HG03025 (cell line): ENCODE results near the gene ZBTB46.

Experiments used
- ATAC-seq: cut with Tn5 transposase; IDR thresholded peaks from one replicate; pipeline ENCODE4 v1.9.1; 2021; ENCODE audit warnings: mild to moderate bottlenecking, moderate library complexity; ENCODE audit not compliant: unreplicated experiment, low FRiP score

The ZBTB46 gene

DNA sequence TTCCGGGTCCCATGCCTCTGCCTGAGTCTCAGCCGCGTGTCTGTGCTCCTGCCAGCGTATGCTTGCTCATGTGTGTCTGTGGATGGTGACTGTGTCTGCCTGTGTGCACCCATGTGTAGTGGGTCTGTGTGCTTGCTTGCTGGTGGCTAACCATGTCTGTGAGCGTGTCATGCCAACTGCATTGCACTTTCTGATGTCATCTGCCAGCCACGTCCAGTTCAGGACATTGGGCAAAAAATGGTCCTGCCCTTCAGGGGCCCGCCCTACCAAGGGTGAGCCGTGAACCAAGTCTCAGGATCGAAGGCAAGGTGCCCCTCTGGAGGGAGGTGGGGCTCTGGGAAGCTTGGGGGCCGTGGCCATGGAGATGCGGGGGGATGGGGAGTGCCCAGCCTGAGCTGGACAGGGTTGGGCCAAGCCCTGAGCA, 9.4 kb upstream of the ZBTB46 start:
- ATAC-seq: no peak

DNA sequence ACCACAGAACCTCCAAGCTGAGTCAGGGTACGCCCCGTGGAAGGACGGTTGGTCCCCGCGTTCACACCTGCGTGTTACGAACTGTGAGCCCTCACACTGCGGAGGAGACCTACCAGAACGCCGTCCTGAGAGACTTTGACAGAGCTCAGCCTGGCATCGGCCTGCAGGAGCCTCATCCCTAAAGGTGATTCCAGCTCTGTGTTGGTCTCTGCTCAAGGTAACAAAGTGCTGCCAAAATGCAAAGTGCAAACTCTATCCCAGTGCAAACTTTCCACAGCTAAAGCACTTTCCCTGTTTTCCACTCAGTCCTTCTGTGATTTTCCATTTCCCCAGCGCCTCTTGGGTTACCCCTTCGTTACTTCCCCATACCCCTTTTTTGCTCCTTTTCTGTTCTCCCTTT, 8.6 kb upstream of the ZBTB46 start:
- ATAC-seq: no peak

DNA sequence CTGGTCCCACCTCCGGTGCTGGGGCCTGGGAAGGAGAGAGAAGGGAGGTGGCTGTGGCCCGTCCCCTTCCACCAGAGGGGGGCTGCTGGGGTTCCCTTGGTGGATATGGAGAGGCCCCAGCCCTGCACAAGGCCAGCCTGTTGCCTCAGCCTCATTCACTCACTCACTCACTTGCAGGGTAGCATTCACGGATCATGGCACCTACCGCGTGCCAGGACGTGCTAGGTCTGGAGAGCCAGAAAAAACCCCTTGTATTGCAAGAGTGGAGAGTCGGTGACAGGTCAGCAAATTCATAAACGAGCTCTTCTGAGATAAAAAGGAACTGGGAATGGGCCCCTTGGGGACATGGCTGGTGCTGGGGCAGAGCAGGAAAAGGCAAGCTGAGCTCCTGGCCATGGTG, 6.4 kb upstream of the ZBTB46 start:
- no peak for ATAC-seq

DNA sequence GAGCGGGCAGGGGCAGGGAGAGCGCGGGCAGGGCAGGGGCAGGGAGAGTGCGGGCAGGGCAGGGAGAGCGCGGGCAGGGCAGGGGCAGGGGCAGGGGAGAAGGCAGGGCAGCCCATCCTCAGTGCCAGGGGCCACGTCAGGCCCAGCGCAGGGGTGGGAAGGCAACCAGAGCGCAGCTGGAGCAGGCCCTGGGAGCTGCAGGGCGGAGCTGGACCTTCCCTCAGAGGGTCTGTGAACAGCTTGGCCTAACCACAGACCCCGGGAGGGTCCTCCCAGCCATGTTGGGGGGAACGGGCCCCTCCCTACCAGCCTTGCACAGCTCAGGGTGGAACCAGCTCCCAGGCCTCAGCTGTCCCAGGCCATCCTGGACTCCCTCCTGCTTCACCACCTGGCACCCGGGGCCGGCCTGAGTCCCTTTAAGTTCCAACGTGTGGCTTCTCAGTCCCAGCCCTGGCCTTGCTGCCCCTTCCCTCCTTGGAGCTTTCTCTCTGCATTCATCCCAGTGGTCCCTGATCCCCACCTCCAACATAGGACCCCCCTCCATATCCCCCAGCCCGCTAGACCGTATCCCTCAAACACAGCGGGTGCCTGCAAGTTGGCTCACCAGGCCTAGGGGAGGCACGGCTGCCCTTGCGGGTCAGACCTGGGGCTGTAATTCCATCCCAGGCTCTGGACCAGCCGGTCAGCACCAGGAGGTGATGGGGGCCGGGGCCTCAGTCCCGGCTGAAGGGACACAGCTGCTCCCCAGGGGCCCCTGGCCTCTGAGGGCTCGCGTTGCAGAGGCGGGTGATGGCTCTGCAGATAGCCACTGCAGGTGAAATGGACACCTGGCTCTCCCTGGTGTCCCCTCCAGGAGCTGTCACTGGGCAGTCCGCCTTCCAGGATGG, 5.6 kb upstream of the ZBTB46 start:
- no peak for ATAC-seq

DNA sequence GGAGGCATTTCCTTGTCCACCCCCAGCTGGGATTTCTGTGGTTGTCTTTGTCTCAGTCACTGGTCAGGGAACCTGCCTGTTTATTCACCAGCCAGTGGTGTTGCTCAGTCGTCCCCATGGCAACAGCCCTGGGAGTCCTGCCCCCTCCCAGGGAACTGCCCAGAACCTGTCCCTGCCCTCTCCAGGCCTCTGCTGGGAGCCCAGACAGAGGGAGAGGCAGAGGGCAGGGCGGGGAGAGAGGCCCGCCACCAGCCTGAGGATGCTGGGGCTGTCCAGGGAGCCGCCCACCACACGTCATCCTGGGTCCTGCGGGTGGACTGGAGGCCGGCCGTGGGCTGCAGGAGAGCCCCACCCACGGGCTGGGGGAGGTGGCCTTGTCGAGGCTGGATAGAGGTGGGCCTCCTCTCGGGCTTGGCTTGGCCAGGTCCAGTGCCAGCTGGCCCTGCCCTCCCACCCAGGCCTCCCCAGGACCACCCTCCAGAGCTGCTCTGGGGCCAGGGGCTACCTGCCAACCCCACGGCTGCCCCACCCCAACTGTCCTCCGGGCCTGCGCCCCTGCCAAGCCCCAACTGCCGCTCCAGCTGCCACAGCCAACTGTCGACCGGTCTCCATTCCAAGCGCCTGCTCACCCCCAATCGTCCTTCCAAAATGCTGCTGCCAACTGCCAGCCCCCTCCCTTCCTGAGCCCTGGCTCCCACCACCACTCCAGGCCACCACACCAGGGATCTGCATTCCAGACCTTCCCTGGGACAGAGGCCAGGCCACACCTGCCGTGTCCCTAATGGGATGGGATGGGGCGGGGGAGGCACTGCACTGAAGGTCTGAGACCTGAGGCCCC, 4.2 kb upstream of the ZBTB46 start:
- no peak for ATAC-seq

DNA sequence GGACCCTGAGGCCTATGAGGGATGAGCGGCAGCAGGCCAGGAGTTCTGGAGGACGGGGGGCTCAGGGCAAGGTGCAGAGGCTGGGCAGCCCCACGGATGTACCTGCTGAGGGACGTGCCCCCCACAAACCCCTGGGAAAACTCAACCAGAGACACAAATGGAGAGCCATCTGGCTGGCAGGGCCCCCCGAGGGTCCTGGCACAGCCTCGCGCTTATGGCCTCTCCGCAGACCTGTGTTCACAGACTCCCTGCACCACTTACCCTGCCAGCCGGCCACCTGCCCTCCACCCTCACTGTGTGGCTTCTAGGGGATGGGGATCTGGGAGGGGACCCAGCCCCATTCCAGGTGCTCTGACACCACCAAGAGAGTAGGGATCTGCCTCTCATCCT, 3.4 kb upstream of the ZBTB46 start:
- no peak for ATAC-seq

DNA sequence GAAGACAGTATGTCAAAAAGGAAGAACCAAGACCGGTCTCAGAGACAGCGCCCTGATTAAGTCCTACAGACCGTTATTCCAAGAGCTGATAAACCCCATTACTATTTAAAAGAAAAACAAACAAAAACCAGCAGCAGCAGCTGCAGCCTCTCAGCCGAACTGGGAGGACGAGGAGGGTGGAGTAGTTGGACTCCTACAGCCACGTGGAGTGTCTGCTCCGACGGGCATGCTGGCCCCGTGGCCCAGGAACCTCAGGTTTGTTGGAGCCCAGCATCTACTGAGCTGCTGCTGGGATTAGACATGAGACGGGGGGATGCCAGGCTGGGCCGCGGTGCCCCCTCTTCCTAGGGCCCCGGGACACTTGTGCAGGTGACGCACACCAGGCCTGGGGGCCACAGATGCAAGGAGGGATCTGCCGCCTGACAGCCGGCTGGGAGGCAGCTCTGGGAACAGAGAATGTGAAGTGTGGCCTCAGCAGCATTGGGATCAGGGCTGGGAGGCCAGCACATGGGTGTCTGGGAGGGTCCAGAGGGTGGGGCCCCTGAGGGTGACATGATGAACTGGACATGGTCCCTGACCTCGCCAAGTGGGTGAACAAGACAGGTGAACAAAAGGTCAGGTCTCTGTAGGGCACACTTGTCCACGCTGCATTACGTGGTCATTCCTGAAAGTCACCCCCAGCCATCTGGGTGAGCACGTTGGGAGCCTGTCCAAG, 2.9 kb upstream of the ZBTB46 start:
- no peak for ATAC-seq

DNA sequence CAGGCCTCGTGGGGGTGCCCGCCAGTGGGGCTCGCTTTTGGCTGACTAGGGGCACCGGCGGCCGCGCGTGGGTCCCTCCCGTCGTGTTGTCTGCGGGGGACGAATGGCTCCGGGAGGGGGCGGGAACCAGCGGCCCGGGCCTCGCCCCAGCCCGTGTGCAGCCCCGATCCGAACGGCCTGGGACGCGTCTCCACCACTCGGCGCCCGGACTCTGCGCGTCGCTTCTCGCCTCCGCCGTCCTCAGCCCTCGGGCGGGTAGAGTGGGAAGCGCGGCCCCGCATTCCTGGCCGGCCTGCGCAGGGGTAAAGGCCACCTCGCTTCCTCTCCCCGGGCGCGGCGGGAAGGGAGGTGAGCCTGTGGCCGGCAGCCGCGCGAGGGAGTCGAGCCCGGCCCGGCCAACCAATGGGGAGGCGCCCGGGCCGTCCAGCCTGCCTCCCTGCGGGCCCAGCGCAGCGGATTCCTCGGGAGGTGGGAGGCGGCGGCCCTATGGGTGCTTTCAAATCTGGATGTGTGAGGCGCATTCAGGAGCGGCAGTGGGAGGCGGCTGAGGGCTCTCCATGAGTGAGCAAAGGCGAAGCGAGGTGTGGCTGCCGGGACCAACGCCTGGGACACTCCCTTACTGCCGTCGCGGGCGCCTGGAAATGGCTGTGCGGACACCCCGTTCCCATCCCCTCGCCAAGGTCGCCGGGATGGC, 1.1 kb upstream of the ZBTB46 start:
- no peak for ATAC-seq

DNA sequence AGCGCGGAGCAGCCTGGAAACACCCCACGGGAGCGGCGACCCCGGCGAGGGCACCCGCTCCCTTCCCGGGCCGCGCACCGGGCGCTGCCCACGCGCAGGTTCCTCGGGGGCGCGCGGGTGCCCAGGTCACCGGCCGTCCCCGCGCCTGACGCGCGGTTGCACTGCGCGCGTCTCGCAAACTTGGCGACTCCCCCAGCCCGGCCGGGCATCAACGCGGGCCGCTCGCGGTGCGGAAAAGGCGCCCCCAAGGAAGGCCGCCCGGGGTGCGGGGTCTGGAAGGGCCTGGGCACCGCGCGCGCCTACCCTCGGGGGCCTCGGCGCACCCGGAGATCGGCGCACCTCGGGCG, 555 bp upstream of the ZBTB46 start:
- ATAC-seq: no peak

DNA sequence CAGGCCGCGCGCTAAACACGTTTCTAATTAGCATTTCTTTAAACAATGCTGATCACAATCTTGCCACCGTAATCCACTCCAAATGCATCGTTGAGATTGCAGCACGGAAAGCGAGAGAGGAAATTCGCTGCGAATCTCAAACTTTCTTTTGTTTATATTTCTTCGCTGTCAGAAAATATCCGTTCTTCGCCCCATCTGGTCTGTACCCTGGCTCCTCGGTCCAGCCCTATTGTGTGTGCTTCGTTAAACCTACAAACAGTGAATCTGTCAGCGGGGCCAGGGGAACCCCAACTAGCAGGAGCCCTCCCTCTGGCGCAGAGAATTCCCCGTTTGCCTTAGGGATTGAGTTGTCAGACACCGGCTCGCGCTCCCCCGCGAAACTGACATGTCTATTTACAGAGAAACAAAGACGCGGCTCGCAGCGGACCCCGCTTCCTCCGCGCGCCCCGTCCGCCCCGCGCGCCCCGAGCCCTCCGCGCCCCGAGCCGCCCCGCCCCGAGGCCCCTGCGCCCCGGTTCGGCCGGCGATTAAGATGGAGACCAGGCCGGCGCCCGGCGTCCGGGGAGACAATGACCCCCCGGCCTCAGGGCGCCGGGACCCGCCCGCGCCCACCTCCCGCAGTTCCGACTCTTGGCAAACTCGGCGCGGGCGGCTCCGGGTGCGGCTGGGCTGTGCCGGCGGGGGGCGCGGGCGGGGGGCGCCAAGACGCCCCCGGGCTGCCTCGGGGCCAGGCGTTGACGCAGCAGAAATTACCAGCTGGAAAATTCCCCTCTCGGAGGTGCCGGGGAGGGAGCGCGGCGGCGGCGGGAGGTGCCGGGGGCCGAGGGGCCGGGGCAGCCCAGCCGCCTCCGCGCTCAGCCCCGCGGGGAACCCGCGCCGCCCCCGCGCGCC, 874 bp downstream of the ZBTB46 start:
- no peak for ATAC-seq

DNA sequence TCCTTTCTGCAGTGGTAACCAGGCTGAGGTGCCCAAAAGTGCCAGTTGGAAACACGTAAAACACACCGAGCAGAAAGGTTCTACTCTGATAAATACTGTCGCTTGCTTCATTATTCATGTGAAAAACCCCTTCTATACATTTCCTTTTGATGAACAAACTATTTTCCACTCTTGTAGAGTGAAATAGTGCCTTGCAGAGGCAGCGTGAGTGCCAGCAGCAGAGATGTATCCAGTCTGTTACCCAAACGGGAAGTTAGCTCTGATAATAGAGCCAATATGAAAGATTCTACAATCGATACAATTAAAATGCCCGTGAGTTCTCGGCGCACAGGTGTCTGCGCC, 1.5 kb downstream of the ZBTB46 start:
- no peak for ATAC-seq

DNA sequence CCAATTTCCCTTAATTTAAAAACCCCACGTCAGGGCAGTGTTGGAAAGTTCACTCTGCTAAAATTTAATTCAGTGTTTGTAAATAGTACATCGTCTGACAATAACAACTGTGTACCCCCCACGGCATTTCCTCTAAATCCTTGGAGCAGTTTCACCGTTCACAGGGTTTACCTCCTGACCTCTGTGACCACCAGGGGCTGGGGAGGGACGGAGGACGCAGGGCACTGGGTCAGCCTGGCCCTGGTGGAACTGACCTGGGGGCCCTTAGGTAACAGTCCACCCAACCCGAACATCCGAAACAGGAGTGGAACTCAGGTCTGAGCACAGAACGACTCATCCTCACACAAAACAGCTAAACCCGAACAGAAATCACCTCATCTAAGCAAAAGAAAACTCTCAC, 2.1 kb downstream of the ZBTB46 start:
- ATAC-seq: no peak

DNA sequence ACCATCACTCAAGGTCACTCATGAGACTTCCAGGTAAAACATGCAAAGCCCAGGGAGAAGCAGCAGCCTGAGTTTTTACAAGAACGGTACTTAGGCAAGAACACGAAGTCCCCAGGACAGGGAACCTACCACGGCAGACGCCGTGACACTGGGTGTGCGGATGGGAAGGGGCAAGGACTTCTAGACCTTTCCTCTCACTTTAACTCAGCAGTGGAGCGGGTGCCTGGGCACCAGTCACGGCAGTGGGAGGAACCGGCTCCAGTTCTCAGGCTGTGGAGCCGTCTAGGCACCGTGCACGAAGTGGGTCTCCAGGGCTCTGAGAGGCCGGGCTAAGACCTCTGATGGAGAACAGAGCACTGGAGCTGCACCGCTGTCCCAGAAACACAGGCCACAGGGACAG, 2.5 kb downstream of the ZBTB46 start:
- no peak for ATAC-seq

DNA sequence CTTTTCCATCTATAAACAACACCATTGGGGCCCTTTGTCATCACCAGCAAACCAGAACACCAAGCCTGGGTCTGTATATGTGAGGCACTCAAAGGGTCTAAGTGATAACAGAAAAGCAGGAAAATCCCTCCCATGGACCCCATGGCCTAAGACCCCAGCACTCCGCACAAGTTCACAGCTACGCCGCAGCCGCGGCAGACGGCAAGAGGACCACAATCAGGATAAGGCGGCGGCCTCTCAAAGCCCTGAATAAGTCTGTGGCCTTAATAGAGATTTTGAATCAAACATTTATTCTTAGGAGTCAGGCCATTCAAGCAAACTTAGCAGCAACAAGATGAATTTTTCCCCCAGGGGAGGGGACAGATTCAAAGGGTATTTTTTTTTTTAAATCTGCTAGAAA, 2.9 kb downstream of the ZBTB46 start:
- ATAC-seq: no peak

DNA sequence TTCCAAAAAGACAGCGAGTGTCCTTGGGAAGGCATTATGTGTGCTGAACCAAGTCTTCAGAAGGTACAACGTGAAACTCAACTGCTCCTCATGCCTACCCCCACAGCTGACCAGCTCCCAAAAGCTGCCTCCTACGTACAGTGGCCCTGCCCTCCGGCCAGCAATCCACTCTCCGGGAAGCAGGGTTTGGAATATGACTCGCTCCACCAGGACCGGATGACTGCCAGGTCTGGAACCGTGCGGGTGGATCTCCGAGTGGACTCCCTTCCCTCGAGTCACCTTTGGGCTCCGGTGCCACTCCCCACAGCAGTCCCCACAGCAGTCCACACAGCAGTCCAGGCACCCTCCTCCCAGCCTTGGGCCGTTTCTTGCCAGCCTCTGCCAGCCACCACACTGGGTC, 4.3 kb downstream of the ZBTB46 start:
- no peak for ATAC-seq

DNA sequence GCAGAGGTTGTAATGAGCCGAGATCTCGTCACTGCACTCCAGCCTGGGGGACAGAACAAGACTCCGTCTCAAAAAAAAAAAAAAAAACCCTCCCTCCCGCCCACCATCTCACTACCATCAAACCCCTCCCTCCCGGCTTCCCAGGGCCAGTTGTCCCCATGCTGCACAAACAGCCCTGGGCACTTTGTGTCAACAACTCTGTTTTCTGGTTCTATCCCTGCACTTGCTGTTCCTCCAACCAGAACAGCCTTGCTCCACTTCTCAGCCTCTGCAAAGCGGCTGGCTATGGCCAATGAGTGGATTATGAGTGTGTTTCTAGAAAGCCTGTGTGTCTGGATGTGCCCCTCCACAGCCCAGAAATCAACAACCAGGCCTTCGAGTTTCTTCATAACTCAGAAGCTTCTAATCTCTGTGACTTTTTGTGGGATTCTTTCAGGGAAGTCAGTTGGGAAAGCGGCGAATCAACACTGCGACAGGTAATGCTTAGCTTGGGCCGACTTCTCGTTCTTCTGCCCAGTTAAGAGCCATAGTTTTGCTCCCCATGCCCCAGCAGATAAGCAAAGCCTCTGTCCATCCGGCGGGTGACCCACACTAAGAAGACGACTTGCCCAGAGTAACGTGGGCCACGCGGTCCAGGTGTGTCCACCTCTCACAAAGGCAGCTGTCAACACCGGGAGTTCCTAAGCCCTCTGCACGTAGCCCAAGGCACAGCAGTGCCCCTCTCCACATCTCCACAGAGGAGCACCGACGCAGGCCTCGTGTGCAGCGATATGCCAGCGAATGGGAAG, 5.5 kb downstream of the ZBTB46 start:
- ATAC-seq: no peak

DNA sequence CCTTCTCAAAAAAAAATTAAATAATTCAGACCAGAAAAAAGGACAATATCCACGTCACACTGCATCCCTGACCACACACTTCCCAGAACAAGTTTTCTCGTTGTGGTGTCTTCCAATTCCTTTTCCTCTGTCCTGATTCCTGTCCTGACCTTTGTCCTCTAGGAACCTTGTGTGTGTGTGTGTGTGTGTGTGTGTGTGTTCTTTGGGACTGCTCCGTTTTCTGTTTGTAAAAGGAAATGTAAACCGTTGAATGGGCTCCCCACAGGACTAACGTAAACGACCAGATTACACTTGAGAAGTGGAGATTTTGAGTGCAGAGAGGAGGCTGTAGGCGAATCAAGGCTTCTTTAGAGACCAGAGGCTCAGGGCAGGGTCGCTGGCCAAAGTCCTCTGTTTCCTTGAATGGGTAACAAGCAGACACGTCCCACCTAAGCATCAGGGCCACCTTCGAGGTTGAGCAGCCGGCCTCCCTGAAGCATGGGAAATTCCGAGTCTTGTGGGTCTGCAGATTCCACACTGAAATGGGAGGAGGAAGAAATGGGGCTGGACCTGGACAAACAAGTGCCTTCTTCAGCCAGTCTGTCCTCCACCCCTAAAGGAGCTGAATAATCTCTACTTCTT, 7.3 kb downstream of the ZBTB46 start:
- no peak for ATAC-seq

DNA sequence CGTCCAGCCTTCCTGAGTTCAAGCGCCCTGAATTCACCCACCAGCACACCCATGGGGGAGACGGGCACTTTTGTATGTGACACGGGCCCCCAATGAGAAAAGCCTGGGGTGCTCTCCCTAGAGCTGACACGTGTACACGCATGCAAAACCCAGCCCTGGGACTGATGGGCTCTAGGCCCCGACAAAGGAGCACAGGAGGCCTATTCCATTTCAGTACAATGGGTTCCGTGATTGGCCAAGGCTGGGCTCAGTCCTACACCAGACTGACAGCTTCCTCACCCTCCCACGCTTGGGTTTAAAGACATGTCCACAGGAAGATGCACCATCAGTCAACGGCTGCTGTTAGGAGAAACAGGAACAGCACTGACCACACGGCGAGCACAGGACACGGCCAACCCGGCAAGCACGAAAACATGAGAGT, 8.8 kb downstream of the ZBTB46 start:
- no peak for ATAC-seq

DNA sequence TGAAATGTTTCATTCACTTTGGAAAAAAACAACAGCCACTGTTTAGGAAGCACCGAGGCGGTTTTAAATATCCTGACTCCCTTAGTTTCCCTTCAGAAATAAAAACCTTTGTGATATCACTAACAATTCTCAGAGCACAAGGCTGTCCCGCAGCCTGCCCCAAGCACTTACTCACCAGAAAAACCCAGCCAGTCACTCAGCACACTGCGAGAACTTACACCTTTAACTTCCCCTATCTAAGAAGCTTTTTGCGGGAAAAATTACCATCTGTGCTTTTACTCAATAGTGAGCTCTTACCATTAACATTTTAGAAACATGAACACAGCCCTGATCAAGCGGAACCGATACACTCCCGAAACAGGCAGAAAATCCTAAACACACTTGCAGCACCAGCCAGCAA, 9.3 kb downstream of the ZBTB46 start:
- ATAC-seq: no peak
